HG03025 (cell line): ENCODE results near the gene ZNF774.
"Not testable (repeated sequence)": the region's sequence is repeated elsewhere in the genome, so short reads cannot be mapped to it uniquely, and the experiment has no call there.

ENCODE experiments used
- ATAC-seq: cut with Tn5 transposase; IDR thresholded peaks from one replicate; pipeline ENCODE4 v1.9.1; 2021; ENCODE audit warnings: mild to moderate bottlenecking, moderate library complexity; ENCODE audit not compliant: unreplicated experiment, low FRiP score

Gene ZNF774

GRCh38 chr15:90352107-90352893, at the start of gene ZNF774:
Gene ZNF774 (plus strand): TSS chr15:90352284. CDS start chr15:90354661, 2,377 bp downstream.
- peak; percentile 98 for ATAC-seq

- ATAC-seq, result not testable (repeated sequence)
These were observed 46.7 kb upstream of the ZNF774 start for GRCh38 chr15:90305355-90305754.

GRCh38 chr15:90305932-90306331, 46.2 kb upstream of the ZNF774 start:
- ATAC-seq, result no peak

- ATAC-seq, result no peak
These were observed 45.5 kb upstream of the ZNF774 start for GRCh38 chr15:90306560-90306959.

DNA sequence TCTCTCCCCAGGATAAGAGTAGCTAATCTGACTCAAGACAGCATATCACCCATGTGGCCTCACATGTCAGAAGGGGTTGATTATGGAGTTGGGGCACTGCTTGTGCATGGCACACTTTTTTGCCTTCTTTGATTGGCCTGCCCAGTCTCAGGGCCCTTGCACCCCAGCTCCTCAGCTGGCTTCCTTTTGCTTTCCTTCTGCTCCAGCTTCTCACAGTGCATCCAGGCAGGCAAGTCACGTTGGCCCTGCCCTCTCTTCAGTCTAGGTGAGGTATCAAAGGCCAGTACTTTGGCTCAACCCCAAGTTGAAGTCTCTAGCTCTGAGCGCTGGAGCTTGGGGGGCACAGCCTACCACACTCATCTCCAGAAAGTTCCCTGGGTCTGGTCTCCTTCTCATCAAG, 44.4 kb upstream of the ZNF774 start:
- no peak for ATAC-seq

DNA sequence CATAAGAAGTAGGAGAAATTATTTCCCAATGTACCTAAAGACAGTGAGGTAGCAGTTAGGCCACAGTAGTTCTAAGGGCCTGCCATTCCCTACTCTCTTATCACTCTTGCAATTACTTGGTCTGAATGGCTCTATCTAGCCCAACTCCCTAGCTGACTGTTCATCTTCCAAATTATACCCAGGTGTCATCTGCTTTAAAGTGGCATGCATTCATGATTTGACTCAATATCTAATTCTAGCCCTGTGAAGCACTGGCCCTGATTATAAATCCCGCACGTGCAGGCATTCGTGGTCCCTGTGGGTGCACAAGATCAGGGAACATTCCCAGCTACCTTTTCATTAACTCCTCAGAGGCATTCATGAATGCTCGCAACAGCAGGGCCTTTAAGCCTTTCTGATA, 43.1 kb upstream of the ZNF774 start:
- no peak for ATAC-seq

DNA sequence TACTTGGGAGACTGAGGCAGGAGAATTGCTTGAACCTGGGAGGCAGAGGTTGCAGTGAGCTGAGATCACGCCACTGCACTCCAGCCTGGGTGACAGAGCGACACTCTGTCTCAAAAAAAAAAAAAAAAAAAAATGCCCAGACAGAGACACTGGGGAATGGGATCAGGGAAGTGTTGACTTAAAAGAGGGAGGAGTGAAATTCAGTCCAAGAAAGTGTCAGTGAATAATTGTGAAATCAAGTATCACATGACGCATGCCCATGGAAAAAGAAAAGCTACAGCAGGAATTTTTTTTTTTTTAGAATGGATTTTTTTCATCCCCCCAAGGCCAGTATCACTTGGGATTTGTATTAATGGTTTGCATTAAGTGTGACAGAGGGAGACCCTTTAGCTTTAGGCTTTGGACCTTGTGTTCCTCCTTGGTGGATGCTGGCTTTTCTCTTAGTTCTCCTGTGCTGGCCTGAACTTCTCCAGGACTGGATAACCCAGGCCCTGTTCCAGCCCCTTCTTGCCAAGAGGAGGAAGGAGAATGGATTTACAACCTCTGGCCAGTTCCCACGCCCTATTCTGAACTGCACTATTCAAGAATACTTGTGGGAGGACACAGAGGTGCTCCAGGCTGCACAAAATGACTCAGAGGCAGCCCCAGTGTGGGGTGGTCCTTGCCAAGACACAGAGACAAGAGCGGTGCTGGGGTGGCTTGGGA, 36.7 kb upstream of the ZNF774 start:
- ATAC-seq, result no peak

DNA sequence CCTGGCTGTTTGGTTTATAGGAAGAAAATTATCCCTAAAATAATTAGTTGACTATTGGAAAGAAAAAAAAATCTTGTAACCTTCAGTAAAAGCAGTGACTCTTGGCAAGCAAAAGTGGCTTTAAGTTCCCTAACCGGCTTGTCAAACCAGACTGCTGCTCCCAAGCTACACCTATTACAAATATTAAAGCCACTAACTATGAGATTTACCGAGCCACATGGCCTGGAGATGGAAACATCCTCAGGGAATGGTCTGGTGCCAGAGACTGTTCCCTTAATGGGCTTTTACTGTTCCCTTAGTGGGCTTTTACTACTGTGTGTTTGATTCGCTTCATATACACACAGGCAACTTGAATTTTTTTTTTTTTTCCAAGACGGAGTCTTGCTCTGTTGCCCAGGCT, 35.9 kb upstream of the ZNF774 start:
- ATAC-seq, result no peak

DNA sequence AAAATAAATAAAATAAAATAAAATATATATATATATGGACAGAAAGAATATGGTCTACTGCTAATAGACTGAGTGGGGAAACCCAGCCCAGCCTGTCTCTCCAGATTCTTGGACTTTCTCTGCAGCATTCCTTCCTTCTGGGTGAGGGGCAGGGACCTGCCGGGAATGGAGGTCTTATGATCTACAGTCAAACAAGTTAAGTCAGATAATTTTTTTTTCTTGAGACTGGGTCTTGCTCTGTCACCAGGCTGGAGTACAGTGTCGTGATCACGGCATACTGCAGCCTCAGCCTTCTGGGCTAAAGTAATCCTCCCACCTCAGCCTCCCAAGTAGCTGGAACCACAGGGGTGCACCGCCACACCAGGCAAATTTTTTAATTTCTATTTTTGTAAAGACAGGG, 33.5 kb upstream of the ZNF774 start:
- no peak for ATAC-seq

- ATAC-seq, result no peak
These were observed 31.8 kb upstream of the ZNF774 start for GRCh38 chr15:90320062-90320884.

GRCh38 chr15:90320885-90321278, 31.2 kb upstream of the ZNF774 start:
- ATAC-seq, result no peak

- ATAC-seq, result no peak
These were observed 29.5 kb upstream of the ZNF774 start for GRCh38 chr15:90322538-90322937.

- no peak for ATAC-seq
These were observed 26.4 kb upstream of the ZNF774 start for GRCh38 chr15:90325726-90326125.

GRCh38 chr15:90326441-90326840, 25.6 kb upstream of the ZNF774 start:
- ATAC-seq, result no peak

DNA sequence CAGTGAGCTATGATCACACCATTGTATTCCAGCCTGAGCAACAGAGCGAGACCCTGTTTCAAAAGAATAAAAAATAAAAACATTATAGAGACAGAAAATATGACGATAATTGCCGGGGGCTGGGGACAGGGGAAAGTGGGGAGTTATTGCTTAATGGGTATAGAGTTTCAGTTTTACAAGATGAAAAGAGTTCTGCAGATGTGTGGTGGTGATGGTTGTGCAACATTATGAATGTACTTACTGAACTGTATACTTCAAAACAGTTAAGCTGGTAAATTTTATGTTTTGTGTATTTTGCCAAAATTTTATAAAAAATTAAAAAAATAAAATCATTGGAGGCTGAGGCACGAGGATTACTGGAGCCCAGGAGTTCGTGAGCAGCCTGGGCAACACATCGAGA, 24.8 kb upstream of the ZNF774 start:
- ATAC-seq, result no peak

- ATAC-seq, result no peak
These were observed 17.8 kb upstream of the ZNF774 start for GRCh38 chr15:90334304-90334731.

DNA sequence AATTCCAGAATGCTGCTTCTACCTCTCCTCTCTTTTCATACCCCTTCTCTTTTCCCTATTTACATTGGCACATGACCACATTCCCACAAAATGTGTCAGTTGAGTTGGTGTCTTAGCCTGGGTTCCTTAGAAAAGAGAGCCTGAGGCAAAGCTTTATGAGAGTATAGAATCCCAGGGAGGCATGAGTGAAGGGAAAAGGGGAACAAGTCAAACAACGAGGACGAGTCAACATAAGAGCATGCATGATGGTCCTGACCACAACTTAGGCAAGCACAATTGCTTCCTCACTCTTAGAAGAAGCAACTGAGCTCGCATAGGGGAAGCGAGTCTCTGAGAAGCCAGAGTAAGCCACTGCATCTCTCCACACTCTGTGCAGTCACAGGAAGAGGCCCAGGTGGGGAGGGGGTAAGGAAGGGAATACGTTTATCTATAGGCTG, 15.4 kb upstream of the ZNF774 start:
- no peak for ATAC-seq

DNA sequence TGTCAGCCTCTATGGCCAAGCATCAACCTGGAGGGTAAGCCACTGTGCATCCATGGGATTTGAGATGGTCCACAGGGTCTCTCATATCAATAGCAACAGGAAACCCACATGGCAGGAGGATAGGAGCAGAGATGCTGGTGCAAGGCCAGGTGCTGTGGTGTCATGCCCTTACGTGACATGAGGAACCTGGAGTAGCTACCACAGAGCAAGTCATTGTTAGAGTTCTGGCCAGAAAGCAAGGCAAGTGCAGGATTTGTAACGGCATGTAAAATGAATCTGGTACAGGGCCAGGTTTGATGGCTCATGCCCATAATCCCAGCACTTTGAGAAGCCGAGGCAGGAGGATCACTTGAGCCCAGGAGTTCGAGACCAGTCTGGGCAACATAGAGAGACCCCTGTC, 14.8 kb upstream of the ZNF774 start:
- no peak for ATAC-seq

DNA sequence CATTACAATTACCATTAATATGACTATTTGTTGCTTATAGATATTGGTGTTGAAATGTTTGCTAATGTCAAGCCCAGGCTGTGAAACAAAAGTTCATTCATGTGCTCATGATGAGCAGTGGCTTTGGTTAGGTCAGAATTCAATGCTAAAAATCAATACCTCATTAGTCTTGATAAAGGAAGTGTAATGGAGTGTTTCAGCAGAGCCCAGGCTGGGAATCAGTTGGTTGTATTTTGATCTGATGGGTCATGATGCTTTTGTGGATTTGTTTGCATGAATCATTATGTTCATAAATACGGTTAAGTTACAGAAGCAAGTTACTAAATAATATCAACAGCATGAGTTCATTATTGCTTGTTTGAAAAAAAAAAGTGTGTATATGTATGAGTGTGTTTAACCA, 13.6 kb upstream of the ZNF774 start:
- ATAC-seq, result no peak

- ATAC-seq, result no peak
These were observed 11.7 kb upstream of the ZNF774 start for GRCh38 chr15:90340345-90340744.

GRCh38 chr15:90343302-90343790, 8.7 kb upstream of the ZNF774 start:
- no peak for ATAC-seq
